OCI-LY7 (cell line): ENCODE measurements around the gene ZNF451.

Experiments
- CTCF ChIP-seq: fragments of 200-600 bp; sonication (generic); conservative IDR thresholded peaks from 2 replicates; pipeline ENCODE4 v1.5.1; 2014; ENCODE audit warnings: mild to moderate bottlenecking, antibody characterized with exemption, low read length, moderate library complexity, mixed read lengths
- EZH2phosphoT487 ChIP-seq: fragments of 200-600 bp; sonication (generic); IDR thresholded peaks from 2 replicates; pipeline ENCODE4 v1.6.1; 2018; ENCODE audit warnings: low read depth, borderline replicate concordance, mild to moderate bottlenecking, mixed run types, antibody characterized with exemption, low read length, moderate library complexity, mixed read lengths

GRCh38 chr6:57075092-57075491 is 14.9 kb upstream of the ZNF451 start:
- no peak for TF ChIP-seq EZH2phosphoT487
- TF ChIP-seq CTCF = no peak
